A549 (cell line): Measurements from ENCODE around the gene OSER1. TPM values are rescaled to one million over a fixed set of nuclear protein-coding genes. Genes with fewer than 3 reads are reported as not detected.

ENCODE experiments used
- ATAC-seq, 2 experiments: fragments of 200-7000 bp in 1 of 2; fragments of >200 bp in 1 of 2; cut with Nextera tagmentation in 1 of 2; cut with Tn5 transposase in 1 of 2; 3 replicates each; pipeline versions ENCODE4 v1.8.0 to v1.9.1; 2018 to 2020; ENCODE audit warnings: mild to moderate bottlenecking in 1 of 2, moderate library complexity in 1 of 2
- CTCF ChIA-PET: fragments of 300-600 bp; sonication (Branson Sonifier 250); formaldehyde crosslinking; extraction: SDS; loops from one replicate; lab custom pipeline; 2021; ENCODE audit warnings: antibody characterized with exemption, inconsistent platforms; lab: Yijun Ruan, JAX
- POLR2A ChIA-PET: fragments of 350-600 bp; formaldehyde crosslinking; extraction: SDS; loops from one replicate; lab custom pipeline; 2021; ENCODE audit warnings: antibody characterized with exemption, inconsistent platforms; lab: Yijun Ruan, JAX
- DNase-seq, 2 experiments: peaks; one replicate each; pipeline versions ENCODE4 v3.0.0 to v3.0.0-alpha.2; 2011 to 2016; ENCODE audit warnings: low read depth in 1 of 2, low spot score in 1 of 2
- FAIRE-seq: peaks from 2 replicates; lab custom pipeline; 2011; peaks lifted over from hg19 to GRCh38; lab: Jason Lieb, UNC
- H3K27ac ChIP-seq, 2 experiments: fragments of >200 bp; sonication (Bioruptor Twin); formaldehyde crosslinking; 3 replicates each; pipeline ENCODE4 v1.5.1; 2016 to 2017
- H3K4me1 ChIP-seq: fragments of >200 bp; sonication (Bioruptor Twin); formaldehyde crosslinking; 3 replicates; pipeline ENCODE4 v1.6.1; 2016
- H3K4me2 ChIP-seq: fragments of >200 bp; sonication (Bioruptor Twin); formaldehyde crosslinking; 3 replicates; pipeline ENCODE4 v1.6.1; 2016
- H3K4me3 ChIP-seq: fragments of >200 bp; sonication (Bioruptor Twin); formaldehyde crosslinking; 3 replicates; pipeline ENCODE4 v1.5.1; 2016
- H3K9me3 ChIP-seq: fragments of >200 bp; sonication (Bioruptor Twin); formaldehyde crosslinking; 3 replicates; pipeline ENCODE4 v1.6.1; 2016
- BCL3 ChIP-seq: fragments of >200 bp; sonication (Bioruptor Twin); formaldehyde crosslinking; IDR thresholded peaks from 3 replicates; pipeline ENCODE4 v1.6.1; 2016
- CBX2 ChIP-seq: fragments of 200-600 bp; sonication (generic); IDR thresholded peaks from 2 replicates; pipeline ENCODE4 v1.6.1; 2016; ENCODE audit warnings: low read depth, mild to moderate bottlenecking, borderline replicate concordance
- EHF ChIP-seq: fragments of 250-450 bp; sonication (Bioruptor Pico); IDR thresholded peaks from 2 replicates; pipeline ENCODE4 v1.5.0; 2020; ENCODE audit warnings: mild to moderate bottlenecking
- ELK1 ChIP-seq: fragments of 150-350 bp; IDR thresholded peaks from 2 replicates; pipeline ENCODE4 v1.6.1; 2014; ENCODE audit warnings: low read depth, mild to moderate bottlenecking, low read length
- ESRRA ChIP-seq: fragments of 150-350 bp; IDR thresholded peaks from 2 replicates; pipeline ENCODE4 v1.6.1; 2014; ENCODE audit warnings: mild to moderate bottlenecking, low read length, borderline replicate concordance
- FOSB ChIP-seq: fragments of 250-450 bp; sonication (Bioruptor Pico); IDR thresholded peaks from 2 replicates; pipeline ENCODE4 v1.5.0; 2020; ENCODE audit warnings: mild to moderate bottlenecking, moderate library complexity
- HDAC2 ChIP-seq: fragments of 200-600 bp; sonication (generic); IDR thresholded peaks from 2 replicates; pipeline ENCODE4 v1.6.1; 2016
- HMGXB4 ChIP-seq: fragments of 250-450 bp; sonication (Bioruptor Pico); IDR thresholded peaks from 2 replicates; pipeline ENCODE4 v1.5.0; 2021; ENCODE audit warnings: mild to moderate bottlenecking, moderate library complexity, borderline replicate concordance
- HOXA7 ChIP-seq: fragments of 250-450 bp; sonication (Bioruptor Pico); IDR thresholded peaks from 2 replicates; pipeline ENCODE4 v1.5.0; 2020; ENCODE audit warnings: mild to moderate bottlenecking, moderate library complexity
- JUN ChIP-seq, 2 experiments: fragments of >200 bp; sonication (Bioruptor Twin); formaldehyde crosslinking; IDR thresholded peaks; 2 replicates in 1 of 2; 3 replicates in 1 of 2; pipeline ENCODE4 v1.6.1; 2016 to 2017
- JUNB ChIP-seq: fragments of >200 bp; sonication (Bioruptor Twin); formaldehyde crosslinking; IDR thresholded peaks from 2 replicates; pipeline ENCODE4 v1.6.1; 2016
- KDM1A ChIP-seq: fragments of 200-600 bp; sonication (generic); IDR thresholded peaks from 2 replicates; pipeline ENCODE4 v1.6.1; 2016; ENCODE audit warnings: low read depth, mild to moderate bottlenecking
- KDM5A ChIP-seq: fragments of 200-600 bp; sonication (generic); IDR thresholded peaks from 2 replicates; pipeline ENCODE4 v1.6.1; 2016; ENCODE audit warnings: antibody characterized with exemption, mild to moderate bottlenecking
- MAFK ChIP-seq: fragments of 450-650 bp; IDR thresholded peaks from 2 replicates; pipeline ENCODE4 v1.6.1; 2014; ENCODE audit not compliant: partially characterized antibody
- MAX ChIP-seq: IDR thresholded peaks from 2 replicates; pipeline ENCODE4 v1.6.1; 2012
- POLR2AphosphoS2 ChIP-seq: conservative IDR thresholded peaks from 2 replicates; pipeline ENCODE4 v1.6.1; 2012; ENCODE audit warnings: low read length, improper control_type of control experiment, inconsistent platforms
- RFX5 ChIP-seq: fragments of 450-650 bp; IDR thresholded peaks from 2 replicates; pipeline ENCODE4 v1.7.1; 2014; ENCODE audit warnings: antibody characterized with exemption, mild to moderate bottlenecking, moderate library complexity
- RNF2 ChIP-seq: fragments of 200-600 bp; sonication (generic); IDR thresholded peaks from 2 replicates; pipeline ENCODE4 v1.6.1; 2016; ENCODE audit warnings: low read depth, mild to moderate bottlenecking, antibody characterized with exemption, moderate library complexity, borderline replicate concordance
- SMC3 ChIP-seq: fragments of >200 bp; sonication (Bioruptor Twin); formaldehyde crosslinking; IDR thresholded peaks from 3 replicates; pipeline ENCODE4 v1.6.1; 2018; ENCODE audit warnings: inconsistent platforms
- USF2 ChIP-seq: fragments of 450-650 bp; IDR thresholded peaks from 2 replicates; pipeline ENCODE4 v1.6.1; 2014; ENCODE audit warnings: antibody characterized with exemption
- WGBS: methylation state at CpG from one replicate; pipeline ENCODE4 v1.1.6; 2017; ENCODE audit errors: missing lambda C conversion rate; 5-methylcytosine and 5-hydroxymethylcytosine counted together
- polyA plus RNA-seq, 4 experiments: library from polyadenylated mRNA; depleted of rRNA in 3 of 4; stranded (reverse); fragments of >200 nt; fragmentation: RNase III in 1 of 4; extraction: RNeasy Plus Mini Kit Qiagen cat#74134 plus additional on column Dnase treatment in 1 of 4; gene quantifications; 2 replicates in 3 of 4; 3 replicates in 1 of 4; pipeline ENCODE4 v1.2.3, GENCODE V29; 2011 to 2017
- TF ChIP-seq, protein P1 (sequence below): fragments of 200-600 bp; sonication (generic); IDR thresholded peaks from 2 replicates; pipeline ENCODE4 v1.6.1; 2016; ENCODE audit warnings: antibody characterized with exemption, mild to moderate bottlenecking, moderate library complexity

The OSER1 gene
- polyA plus RNA-seq, 2 of the 4 experiments (the other 2 are of a cell fraction), result 47.5 to 62.6 TPM

DNA sequence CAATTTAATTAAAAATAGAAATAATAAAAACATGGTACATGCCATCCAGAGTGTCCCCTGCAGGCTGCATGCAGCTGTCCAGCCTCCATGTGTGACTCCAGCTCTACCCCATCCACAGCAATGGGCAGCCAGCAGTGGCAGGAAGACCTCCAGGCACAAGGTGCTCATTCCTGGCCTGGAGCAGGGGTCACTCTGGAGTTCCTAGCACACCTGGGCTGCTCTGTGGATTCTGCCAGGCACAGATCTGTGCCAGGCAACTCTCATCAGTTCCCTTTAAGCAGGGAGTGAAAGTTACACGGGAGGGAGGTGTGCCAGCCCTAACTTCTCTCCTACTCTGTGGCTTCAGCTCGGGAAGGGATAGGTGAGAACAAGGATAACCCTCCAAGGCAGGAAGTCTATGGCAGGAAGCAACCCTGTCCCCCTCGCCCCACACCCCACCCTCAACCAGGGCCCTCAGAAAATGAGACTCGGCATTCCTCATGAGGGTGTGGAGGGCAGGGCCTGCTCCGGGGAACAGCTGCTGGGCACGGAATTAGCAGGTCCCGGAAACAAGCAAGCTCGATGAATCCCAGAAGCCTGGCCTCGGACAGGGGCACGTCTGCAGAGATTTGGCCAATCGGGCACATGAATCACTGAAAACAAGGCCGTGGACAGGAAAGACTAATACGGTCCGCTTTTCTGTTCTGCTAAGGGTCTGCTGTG lies 33.6 kb downstream of the OSER1 start:
- no peak for TF ChIP-seq JUNB
- TF ChIP-seq RNF2, result no peak
- no peak for TF ChIP-seq HMGXB4 (CRISPR knock-in tag)
- no peak for TF ChIP-seq KDM5A
- no peak for TF ChIP-seq FOSB (CRISPR knock-in tag)
- no peak for TF ChIP-seq JUN (IDR thresholded peaks at IDR 0.05)
- TF ChIP-seq, protein P1, sequence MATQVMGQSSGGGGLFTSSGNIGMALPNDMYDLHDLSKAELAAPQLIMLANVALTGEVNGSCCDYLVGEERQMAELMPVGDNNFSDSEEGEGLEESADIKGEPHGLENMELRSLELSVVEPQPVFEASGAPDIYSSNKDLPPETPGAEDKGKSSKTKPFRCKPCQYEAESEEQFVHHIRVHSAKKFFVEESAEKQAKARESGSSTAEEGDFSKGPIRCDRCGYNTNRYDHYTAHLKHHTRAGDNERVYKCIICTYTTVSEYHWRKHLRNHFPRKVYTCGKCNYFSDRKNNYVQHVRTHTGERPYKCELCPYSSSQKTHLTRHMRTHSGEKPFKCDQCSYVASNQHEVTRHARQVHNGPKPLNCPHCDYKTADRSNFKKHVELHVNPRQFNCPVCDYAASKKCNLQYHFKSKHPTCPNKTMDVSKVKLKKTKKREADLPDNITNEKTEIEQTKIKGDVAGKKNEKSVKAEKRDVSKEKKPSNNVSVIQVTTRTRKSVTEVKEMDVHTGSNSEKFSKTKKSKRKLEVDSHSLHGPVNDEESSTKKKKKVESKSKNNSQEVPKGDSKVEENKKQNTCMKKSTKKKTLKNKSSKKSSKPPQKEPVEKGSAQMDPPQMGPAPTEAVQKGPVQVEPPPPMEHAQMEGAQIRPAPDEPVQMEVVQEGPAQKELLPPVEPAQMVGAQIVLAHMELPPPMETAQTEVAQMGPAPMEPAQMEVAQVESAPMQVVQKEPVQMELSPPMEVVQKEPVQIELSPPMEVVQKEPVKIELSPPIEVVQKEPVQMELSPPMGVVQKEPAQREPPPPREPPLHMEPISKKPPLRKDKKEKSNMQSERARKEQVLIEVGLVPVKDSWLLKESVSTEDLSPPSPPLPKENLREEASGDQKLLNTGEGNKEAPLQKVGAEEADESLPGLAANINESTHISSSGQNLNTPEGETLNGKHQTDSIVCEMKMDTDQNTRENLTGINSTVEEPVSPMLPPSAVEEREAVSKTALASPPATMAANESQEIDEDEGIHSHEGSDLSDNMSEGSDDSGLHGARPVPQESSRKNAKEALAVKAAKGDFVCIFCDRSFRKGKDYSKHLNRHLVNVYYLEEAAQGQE, result no peak
- TF ChIP-seq HOXA7, result no peak
- TF ChIP-seq SMC3, result no peak
- no peak for TF ChIP-seq RFX5
- no peak for TF ChIP-seq HDAC2
- TF ChIP-seq ESRRA, result no peak
- no peak for TF ChIP-seq POLR2AphosphoS2
- no peak for TF ChIP-seq MAX
- no peak for TF ChIP-seq EHF
- no peak for TF ChIP-seq MAFK
- CTCF ChIA-PET, result interaction anchor here (0.6 to 8.0 kb wide), 4 partner anchors 10 to 518 kb away, joined by 3 to 68 read pairs (median 16); no protein-coding TSS in a partner anchor
- FAIRE-seq, result no peak
- POLR2A ChIA-PET, result no interaction called here
- Histone ChIP-seq H3K27ac (no peak overlapping the region), H3K4me2 (no peak overlapping the region), H3K9me3 (no peaks in the 10 kb centered on the region), H3K4me1 (peaks cover 10% of the 10 kb centered on the region), H3K4me3 (no peak overlapping the region)
- ATAC-seq, result 0 out of 6 replicates have a peak, but pooled peaks of 1 of the 2 experiments have one; percentile 13
- no peak for DNase-seq
- WGBS, result 71% methylated on average over 14 of the region's 14 CpGs

- CTCF ChIA-PET, result interaction anchor here (0.6 to 8.0 kb wide), 7 partner anchors 9 to 68 kb away, joined by 3 to 68 read pairs (median 3); no protein-coding TSS in a partner anchor
- TF ChIP-seq KDM1A, result no peak
- no peak for TF ChIP-seq ELK1
- TF ChIP-seq JUN (IDR thresholded peaks at IDR 0.05), result no peak
- TF ChIP-seq CBX2, result no peak
- TF ChIP-seq HMGXB4 (CRISPR knock-in tag), result no peak
- no peak for TF ChIP-seq HOXA7
- TF ChIP-seq BCL3, result no peak
- no peak for TF ChIP-seq USF2
- no peak for TF ChIP-seq JUNB
Measured at GRCh38 chr20:44174996-44175765, 35.4 kb downstream of the OSER1 start.

More at GRCh38 chr20:44174996-44175765, 35.4 kb downstream of the OSER1 start:
- WGBS, result 93% methylated on average over 12 of the region's 13 CpGs
- ATAC-seq (no peak), DNase-seq (no peak), FAIRE-seq (no peak)
- H3K4me2 ChIP-seq, result no peak overlapping the region
- POLR2A ChIA-PET, result no interaction called here
- no peak overlapping the region for H3K27ac ChIP-seq
- H3K4me3 ChIP-seq, result no peak overlapping the region
- no peaks in the 10 kb centered on the region for H3K9me3 ChIP-seq
- H3K4me1 ChIP-seq, result peaks cover 15% of the 10 kb centered on the region
